ENCODE measurements around the gene DDX11. TPM values are rescaled to one million over a fixed set of nuclear protein-coding genes. Genes with fewer than 3 reads are reported as not detected.

DDX11 gene
- total RNA-seq, 2 experiments from 2014 or later, result 115 to 116 TPM

Other genes with a start within 250 kb of the DDX11 start
- not detected for gene TSPAN11, start 147.1 kb upstream of the DDX11 start, total RNA-seq

Measured in activated CD4-positive, alpha-beta memory T cell treated with anti-CD3 and anti-CD28 coated beads for 36 hours (primary cell).